GM18861 (cell line): Measurements from ENCODE around the gene TMEM247.

Experiments
- ATAC-seq: cut with Tn5 transposase; IDR thresholded peaks from one replicate; pipeline ENCODE4 v1.9.1; 2021; ENCODE audit not compliant: unreplicated experiment

TMEM247 gene

DNA sequence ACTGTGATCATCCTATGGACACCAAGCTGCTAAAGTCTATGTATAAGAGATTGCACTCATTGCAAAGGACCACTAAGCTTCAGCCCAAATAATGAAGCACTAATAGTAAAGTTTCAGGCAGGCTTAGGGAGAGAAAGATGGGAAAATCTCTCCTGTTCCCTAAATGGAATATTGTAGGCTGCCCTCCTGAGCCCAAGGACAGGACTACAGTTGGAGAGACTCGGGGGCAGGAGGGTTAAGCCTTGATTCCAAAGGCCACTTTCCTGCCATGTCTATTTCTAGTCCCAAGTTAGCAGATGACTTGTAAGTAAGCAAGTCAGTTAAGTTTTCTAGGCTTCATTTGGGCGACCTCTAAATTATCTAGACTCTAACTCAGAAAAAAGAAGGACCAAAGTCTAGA lies 9.0 kb downstream of the TMEM247 start:
- ATAC-seq: no peak

DNA sequence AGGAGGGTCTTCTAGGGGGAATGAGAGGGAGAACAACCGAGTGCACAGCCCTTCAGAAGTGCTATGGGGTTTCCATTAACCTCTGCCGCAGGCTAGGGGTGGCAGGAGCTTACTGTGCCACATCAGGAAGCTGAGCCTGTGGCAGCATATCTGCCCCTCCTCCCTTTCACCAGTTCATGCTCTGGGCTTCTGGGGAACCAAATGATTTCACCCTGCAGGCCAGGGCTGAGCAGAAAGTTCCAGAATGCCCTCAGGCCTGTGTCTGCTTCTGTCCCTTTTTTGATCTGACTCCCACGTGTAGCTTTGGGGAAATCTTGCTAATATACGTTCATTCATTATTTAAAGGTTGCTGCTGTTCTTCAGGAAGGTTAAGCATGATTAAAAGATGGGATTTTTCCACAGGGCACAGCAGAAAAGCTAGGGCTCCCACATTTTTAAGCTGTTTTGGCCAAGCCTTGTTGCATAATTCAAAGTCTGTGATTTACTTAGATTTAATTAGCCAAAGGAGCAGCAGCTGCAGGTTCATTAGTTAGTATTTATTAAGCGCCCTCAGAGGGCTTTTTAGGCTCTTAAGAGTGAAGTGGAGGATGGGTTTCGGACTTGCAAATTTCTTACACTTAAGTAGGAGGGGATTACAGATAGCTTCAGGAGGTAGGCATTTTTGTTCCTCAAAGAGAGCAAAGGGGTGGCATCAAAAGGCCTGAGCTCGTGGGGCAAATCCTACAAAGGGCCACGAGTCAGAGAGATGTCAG lies 10.2 kb downstream of the TMEM247 start:
- no peak for ATAC-seq

DNA sequence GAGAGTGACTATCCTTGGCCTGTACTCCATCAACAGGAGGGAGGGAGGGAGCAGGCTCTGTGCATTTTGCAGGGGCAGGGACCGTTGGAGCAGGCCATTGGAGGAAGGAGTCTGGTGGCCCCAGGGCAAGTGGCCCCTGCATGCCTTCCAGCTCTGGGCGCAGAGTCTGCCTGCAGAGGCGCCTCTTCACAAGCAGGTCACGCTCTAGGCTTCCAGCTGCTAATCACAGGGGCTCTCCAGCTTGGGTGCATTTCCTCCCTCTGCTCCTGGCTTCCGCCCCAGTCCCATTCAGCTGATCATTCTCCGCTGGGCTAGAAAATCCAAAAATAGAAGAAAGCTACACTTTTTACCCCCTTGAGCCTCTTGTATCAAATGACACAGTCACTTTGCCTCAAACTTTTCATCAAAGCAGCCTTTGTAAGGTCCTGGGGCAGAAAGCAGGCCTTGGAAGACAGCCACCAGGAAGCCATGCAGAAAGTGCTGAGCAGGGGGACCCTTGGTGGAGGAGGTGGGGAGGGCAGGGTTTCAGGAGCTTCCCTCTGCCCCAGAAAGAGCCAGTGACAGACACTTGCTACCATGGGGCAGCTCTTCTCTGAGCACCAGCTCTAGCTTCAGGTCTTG lies 11.3 kb downstream of the TMEM247 start:
- ATAC-seq: peak; percentile 41

- ATAC-seq: no peak
Measured at GRCh38 chr2:46492301-46492700, 12.9 kb downstream of the TMEM247 start.

GRCh38 chr2:46493241-46493970 lies 14.0 kb downstream of the TMEM247 start:
- peak; percentile 85 for ATAC-seq

- ATAC-seq: no peak
Measured at GRCh38 chr2:46493971-46494250, 14.5 kb downstream of the TMEM247 start.

DNA sequence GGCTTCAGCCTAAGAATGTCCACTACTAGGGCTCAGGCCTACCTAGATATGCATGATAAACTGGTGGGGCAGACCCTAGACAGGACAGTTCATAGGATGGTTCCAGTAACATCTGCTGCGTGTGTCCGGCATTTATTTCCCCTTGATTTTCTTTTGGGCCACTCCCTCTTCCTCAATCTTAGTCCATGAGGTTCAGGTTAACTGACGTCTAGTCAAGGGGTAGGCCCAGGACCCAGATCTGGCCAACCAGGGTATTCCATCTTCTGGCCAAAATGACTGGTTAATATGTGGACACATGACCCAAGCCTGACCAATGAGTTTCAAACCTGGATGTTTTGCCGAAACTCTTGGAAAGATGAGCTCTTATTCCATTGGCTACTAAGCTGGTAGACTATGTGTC lies 15.2 kb downstream of the TMEM247 start:
- ATAC-seq: no peak

DNA sequence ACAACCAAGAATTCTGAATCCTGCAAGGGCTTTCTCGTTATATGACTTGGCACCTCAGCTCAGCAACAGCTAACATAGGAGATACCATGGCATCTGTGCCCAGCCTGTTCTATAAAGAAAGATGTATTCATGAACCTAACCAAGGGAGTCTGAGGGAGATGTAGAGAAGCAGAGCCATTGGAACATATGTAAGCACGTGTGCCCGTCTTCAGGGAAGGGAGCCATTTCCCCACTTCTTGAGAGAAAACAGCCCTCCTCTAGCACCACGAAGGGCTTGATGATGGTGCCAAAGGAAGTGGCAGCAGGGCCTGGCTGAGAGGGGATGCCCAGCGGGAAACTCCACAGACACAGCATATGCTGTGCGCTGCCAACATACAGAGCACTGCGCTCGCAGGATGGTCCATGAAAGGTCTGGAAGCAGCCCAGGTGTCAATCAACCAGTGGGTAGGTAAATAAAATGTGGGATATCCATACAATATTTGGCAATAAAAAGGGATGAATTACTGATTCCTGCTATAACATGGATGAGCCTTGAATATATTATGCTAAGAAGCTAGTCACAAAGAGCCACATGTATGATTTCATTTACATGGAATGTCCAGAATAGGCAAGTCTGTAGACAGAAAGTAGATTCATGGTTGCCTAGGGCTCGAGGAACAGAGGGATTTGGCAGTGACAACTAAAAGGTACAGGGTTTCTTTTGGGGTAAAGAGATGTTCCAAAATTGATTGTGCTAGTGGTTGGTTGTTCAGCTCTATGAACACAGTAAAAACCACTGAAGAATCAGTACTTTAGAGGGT lies 16.1 kb downstream of the TMEM247 start:
- ATAC-seq: no peak

- ATAC-seq: no peak
Measured at GRCh38 chr2:46497766-46498165, 18.4 kb downstream of the TMEM247 start.

- no peak for ATAC-seq
Measured at GRCh38 chr2:46498681-46499080, 19.3 kb downstream of the TMEM247 start.

- ATAC-seq: no peak
Measured at GRCh38 chr2:46499392-46499785, 20.0 kb downstream of the TMEM247 start.

DNA sequence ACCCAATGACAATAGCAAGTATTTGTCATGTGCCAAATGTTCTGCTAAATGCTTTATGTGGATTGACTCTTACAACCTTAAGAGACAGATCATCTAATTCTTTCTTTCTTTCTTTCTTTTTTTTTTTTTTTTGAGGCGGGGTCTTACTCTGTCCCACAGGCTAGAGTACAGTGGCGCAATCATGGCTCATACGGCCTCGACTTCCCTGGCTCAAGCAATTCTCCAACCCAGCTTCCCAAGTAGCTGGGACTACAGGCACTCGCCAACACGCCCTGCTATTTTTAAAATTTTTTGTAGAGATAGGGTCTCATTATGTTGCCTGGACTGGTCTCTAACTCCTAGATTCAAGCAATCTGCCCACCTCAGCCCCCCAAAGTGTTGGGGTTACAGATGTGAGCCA lies 21.4 kb downstream of the TMEM247 start:
- no peak for ATAC-seq

DNA sequence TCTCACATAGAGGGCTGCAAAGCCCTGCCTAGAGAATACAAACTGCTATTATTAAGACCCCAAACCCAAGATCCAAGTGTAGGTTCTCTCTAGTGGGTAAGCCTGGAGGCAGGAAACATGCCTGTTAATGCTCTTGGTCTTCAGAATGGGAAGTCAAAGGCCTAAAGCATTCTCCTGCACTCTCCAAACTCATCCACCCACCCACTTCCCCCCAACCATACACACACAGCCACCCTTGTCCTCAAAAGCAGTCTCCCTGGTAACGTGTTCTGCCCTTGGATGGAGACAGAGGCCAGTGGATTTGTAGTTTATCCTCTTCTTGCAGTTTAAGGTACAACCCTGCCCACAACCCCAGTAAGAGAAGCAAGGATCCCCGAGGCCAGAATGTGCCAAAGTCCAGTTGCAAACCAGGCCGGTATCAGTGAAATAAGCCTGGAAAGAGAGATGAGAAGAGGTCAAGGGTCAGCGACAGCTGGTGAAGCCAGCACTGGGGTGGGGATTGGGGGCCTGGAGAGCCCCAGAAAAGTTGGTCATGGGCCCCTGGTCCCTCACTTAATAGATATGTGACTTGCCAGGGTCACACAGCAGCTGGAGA lies 23.0 kb downstream of the TMEM247 start:
- ATAC-seq: no peak

DNA sequence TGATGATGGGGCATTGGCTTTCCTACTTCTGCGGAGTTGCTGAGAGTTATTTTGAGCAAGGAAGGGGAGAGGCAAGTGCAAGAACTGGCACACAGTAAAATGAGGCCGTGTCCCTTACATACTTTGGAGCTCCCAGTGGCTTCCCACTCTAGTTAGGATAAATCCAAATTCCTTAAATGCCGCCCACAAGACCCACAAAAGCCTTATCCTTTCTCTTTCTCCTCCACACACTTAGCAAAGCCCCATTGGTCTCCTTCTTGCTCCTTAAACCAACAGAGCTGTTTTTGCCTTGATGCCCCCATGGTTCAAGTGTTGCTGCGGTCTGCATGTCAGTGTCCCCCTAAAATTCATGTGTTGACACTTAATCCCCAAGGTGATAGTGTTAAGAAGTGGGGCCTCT lies 24.3 kb downstream of the TMEM247 start:
- no peak for ATAC-seq

- no peak for ATAC-seq
Measured at GRCh38 chr2:46504221-46504620, 24.9 kb downstream of the TMEM247 start.

DNA sequence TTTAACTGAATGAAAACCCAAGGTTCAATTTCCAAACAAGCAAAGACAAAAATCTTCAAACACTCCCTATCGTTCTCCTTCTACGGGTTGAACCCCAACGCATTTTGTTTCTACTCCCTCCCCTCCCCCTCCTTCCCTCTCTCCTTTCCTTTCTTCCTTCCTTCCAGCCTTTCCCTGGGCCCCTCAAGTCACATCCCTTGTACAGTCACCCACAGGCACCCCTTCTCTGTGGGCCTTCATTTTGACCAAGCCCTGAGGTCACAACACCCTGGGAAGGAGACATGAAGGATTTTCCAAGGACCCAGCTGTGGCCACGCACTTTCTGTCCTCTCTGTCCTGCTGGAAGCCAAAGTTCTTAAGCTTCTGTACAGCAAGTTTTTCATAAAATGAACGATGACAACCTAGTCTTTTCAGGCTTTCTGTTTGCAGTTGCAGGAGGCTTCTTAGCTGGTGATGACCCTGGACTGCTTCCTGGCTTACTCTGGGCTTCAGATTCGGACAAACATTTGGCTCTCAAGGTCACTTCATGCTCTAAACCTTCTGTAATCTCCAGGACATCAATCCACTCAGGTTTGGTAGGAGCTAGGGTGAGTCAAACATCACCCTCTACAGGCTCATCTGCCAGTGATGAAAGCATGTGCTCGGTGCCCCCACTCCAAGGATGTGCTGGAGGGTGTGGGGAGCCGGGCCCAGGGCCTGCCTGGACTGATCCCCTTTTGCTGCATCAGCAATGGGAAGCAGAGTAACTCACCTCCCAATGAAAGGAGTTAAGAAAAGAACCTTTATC lies 25.5 kb downstream of the TMEM247 start:
- ATAC-seq: no peak

GRCh38 chr2:46505472-46505783 lies 26.1 kb downstream of the TMEM247 start:
- ATAC-seq: no peak

DNA sequence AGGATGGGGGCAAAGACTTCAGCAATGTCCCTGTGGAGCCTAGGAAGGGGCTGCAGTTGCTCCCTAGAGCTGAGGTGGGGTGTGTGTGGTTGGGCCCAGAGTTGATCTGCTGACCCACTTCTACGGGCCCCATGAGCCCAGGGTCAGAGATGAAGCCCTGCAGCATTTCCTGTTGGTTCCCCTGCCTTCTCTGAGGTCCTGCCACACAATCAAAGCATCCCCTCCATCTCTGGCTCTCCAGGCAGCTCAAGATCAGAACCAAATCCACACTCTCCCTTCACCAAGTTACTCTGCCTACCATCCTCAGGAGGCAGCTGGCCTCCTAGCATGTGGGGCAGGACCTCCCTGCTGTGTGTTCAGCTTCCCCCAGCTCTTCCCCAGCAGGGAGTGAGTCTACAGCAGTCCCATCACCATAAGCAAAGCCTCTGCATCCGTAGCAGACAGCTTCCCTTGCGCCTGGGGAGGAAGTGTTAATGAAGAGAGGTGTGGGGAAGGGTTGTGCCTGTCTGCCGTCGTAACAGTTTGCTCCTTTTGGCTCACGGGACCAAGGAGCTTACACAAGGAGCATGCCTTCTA lies 26.9 kb downstream of the TMEM247 start:
- no peak for ATAC-seq

DNA sequence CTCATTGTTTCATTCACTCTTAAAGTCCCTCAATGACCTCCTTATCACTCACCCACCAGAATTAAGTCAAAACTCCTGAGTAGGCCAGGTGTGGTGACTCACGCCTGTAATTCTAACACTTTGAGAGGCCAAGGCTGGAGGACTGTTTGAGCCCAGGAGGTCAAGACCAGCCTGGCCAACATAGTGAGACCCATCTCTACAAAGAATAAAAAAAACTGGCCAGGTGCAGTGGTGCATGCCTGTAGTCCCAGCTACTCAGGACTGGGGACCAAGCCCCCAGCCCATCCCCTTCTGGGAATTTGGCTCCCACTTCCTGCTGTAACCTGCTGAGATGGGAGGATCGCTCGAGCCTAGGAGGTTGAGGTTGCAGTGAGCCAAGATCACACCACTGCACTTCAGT lies 28.9 kb downstream of the TMEM247 start:
- ATAC-seq: no peak

- no peak for ATAC-seq
Measured at GRCh38 chr2:46508759-46509158, 29.4 kb downstream of the TMEM247 start.
